CD4-positive, CD25-positive, alpha-beta regulatory T cell (primary cell): ENCODE measurements around the gene UXS1. TPM values are rescaled to one million over a fixed set of nuclear protein-coding genes. Genes with fewer than 3 reads are reported as not detected.

Source experiments
- ATAC-seq, 2 donors: fragments of 150-1000 bp; cut with Tn5 transposase; one replicate each; pipeline ENCODE4 v1.10.0; 2021; ENCODE audit warnings: low read depth in 2 of 2, moderate number of reproducible peaks in 2 of 2, moderate library complexity in 1 of 2
- DNase-seq, 3 donors: peaks; one replicate each; pipeline versions ENCODE4 v3.0.0 to v3.0.0-alpha.2; 2012 to 2022; ENCODE audit warnings: mixed read lengths in 1 of 3
- H3K27ac ChIP-seq: one replicate; pipeline ENCODE4 v1.7.0; 2013; ENCODE audit warnings: mild to moderate bottlenecking, low read length; ENCODE audit not compliant: insufficient read depth, poor library complexity, severe bottlenecking
- H3K27me3 ChIP-seq: one replicate; pipeline ENCODE4 v1.7.0; 2013; ENCODE audit warnings: low read length; ENCODE audit not compliant: control insufficient read depth, insufficient read depth
- H3K36me3 ChIP-seq: one replicate; pipeline ENCODE4 v1.7.0; 2013; ENCODE audit warnings: mild to moderate bottlenecking, low read length, moderate library complexity; ENCODE audit not compliant: control insufficient read depth, insufficient read depth
- H3K4me1 ChIP-seq: 2 replicates; pipeline ENCODE4 v1.7.0; 2013; ENCODE audit warnings: mild to moderate bottlenecking, low read length; ENCODE audit not compliant: insufficient read depth, control insufficient read depth, poor library complexity, severe bottlenecking
- H3K4me3 ChIP-seq: one replicate; pipeline ENCODE4 v1.7.0; 2013; ENCODE audit warnings: low read depth, mild to moderate bottlenecking, low read length, moderate library complexity
- H3K9me3 ChIP-seq, 2 experiments: 1 replicate in 1 of 2; 2 replicates in 1 of 2; pipeline ENCODE4 v1.7.0; 2013; ENCODE audit warnings: low read length in 2 of 2, mild to moderate bottlenecking in 1 of 2, moderate library complexity in 1 of 2; ENCODE audit not compliant: control insufficient read depth in 2 of 2
- H3K27ac Mint-ChIP-seq, 3 donors: one replicate each; pipeline ENCODE4 v1.8.0; 2020 to 2022; ENCODE audit warnings: mild to moderate bottlenecking in 3 of 3, mixed read lengths in 3 of 3, moderate library complexity in 2 of 3
- H3K27me3 Mint-ChIP-seq: one replicate; pipeline ENCODE4 v1.8.0; 2022; ENCODE audit warnings: mild to moderate bottlenecking, mixed read lengths
- H3K36me3 Mint-ChIP-seq: one replicate; pipeline ENCODE4 v1.8.0; 2020; ENCODE audit warnings: mixed read lengths
- H3K4me1 Mint-ChIP-seq, 4 donors: one replicate each; pipeline ENCODE4 v1.8.0; 2020 to 2022; ENCODE audit warnings: mixed read lengths in 4 of 4, mild to moderate bottlenecking in 1 of 4
- H3K4me3 Mint-ChIP-seq, 4 donors: one replicate each; pipeline ENCODE4 v1.8.0; 2020 to 2022; ENCODE audit warnings: mild to moderate bottlenecking in 4 of 4, mixed read lengths in 4 of 4, moderate library complexity in 3 of 4
- H3K9me3 Mint-ChIP-seq, 7 donors: one replicate each; pipeline ENCODE4 v1.8.0; 2020 to 2022; ENCODE audit warnings: mixed read lengths in 7 of 7, mild to moderate bottlenecking in 3 of 7, moderate library complexity in 2 of 7
- polyA plus RNA-seq, 4 donors: library from polyadenylated mRNA; unstranded; fragments of 300-500 nt; fragmentation: Illumina TruSeq; gene quantifications; one replicate each; pipeline ENCODE4 v1.2.3, GENCODE V29; 2021
- total RNA-seq: library from RNA; stranded (reverse); gene quantifications from one replicate; pipeline ENCODE4 v1.2.3, GENCODE V29; 2022

Gene UXS1
- total and polyA plus RNA-seq, 5 donors from 2014 or later: 83.3 to 162 (median 113) TPM

- H3K4me3 Mint-ChIP-seq: no peak overlapping the region
- H3K27ac Mint-ChIP-seq: no peak overlapping the region
- peaks cover 4% of the 10 kb centered on the region for H3K36me3 Mint-ChIP-seq
- Histone ChIP-seq H3K4me1 (peaks cover 8% of the 10 kb centered on the region), H3K36me3 (no peaks in the 10 kb centered on the region), H3K27ac (no peak overlapping the region), H3K4me3 (no peak overlapping the region), H3K9me3 (no peaks in the 10 kb centered on the region), H3K27me3 (peaks cover 5% of the 10 kb centered on the region)
- no peaks in the 10 kb centered on the region for H3K9me3 Mint-ChIP-seq
- H3K27me3 Mint-ChIP-seq: peaks cover 56% of the 10 kb centered on the region
- H3K4me1 Mint-ChIP-seq: peaks cover 4 to 16% (median 13%) of the 10 kb centered on the region in 4 donors
- DNase-seq: no peak
- no peak for ATAC-seq
Measured at GRCh38 chr2:106068451-106068850, 125.7 kb downstream of the UXS1 start.

- Mint-ChIP-seq H3K4me3 (peak overlapping the region in 3 of 4 donors; percentile 33 to 78 (median 76)), H3K9me3 (no peaks in the 10 kb centered on the region), H3K27ac (peak overlapping the region in 2 of 3 donors; percentile 55 to 78), H3K27me3 (peaks cover 48% of the 10 kb centered on the region), H3K4me1 (peaks cover 4 to 16% (median 12%) of the 10 kb centered on the region in 4 donors), H3K36me3 (peaks cover 4% of the 10 kb centered on the region)
- H3K4me3 ChIP-seq: no peak overlapping the region
- H3K36me3 ChIP-seq: no peaks in the 10 kb centered on the region
- H3K4me1 ChIP-seq: peaks cover 8% of the 10 kb centered on the region
- no peak for DNase-seq
- H3K9me3 ChIP-seq: no peaks in the 10 kb centered on the region
- no peak for ATAC-seq
- peaks cover 5% of the 10 kb centered on the region for H3K27me3 ChIP-seq
- H3K27ac ChIP-seq: no peak overlapping the region
Measured at GRCh38 chr2:106065983-106066820, 127.9 kb downstream of the UXS1 start.

GRCh38 chr2:106065268-106065982 is 128.7 kb downstream of the UXS1 start:
- peaks cover 4 to 16% (median 12%) of the 10 kb centered on the region in 4 donors for H3K4me1 Mint-ChIP-seq
- no peak overlapping the region for H3K4me3 ChIP-seq

GRCh38 chr2:106063181-106063580 is 130.9 kb downstream of the UXS1 start:
- Mint-ChIP-seq H3K36me3 (peaks cover 4% of the 10 kb centered on the region), H3K4me3 (no peak overlapping the region), H3K9me3 (no peaks in the 10 kb centered on the region), H3K27me3 (peaks cover 34% of the 10 kb centered on the region), H3K4me1 (peaks cover 16 to 32% (median 22%) of the 10 kb centered on the region in 4 donors), H3K27ac (no peak overlapping the region)
- no peak overlapping the region for H3K27ac ChIP-seq
- no peak overlapping the region for H3K4me3 ChIP-seq
- H3K36me3 ChIP-seq: no peaks in the 10 kb centered on the region
- H3K27me3 ChIP-seq: peaks cover 5% of the 10 kb centered on the region
- ATAC-seq: no peak
- no peak for DNase-seq
- H3K9me3 ChIP-seq: no peaks in the 10 kb centered on the region
- peaks cover 19% of the 10 kb centered on the region for H3K4me1 ChIP-seq

More at GRCh38 chr2:106065268-106065982, 128.7 kb downstream of the UXS1 start:
- H3K36me3 Mint-ChIP-seq: peaks cover 4% of the 10 kb centered on the region
- no peak overlapping the region for H3K27ac ChIP-seq
- H3K27ac Mint-ChIP-seq: peak overlapping the region in 1 of 3 donors; percentile 78
- no peaks in the 10 kb centered on the region for H3K9me3 Mint-ChIP-seq
- ATAC-seq (peak; percentile 39 to 40), DNase-seq (peak in 1 of 3 donors; percentile 21)
- H3K4me3 Mint-ChIP-seq: peak overlapping the region in 3 of 4 donors; percentile 33 to 78 (median 76)
- peaks cover 5% of the 10 kb centered on the region for H3K27me3 ChIP-seq
- H3K9me3 ChIP-seq: no peaks in the 10 kb centered on the region
- no peaks in the 10 kb centered on the region for H3K36me3 ChIP-seq
- H3K4me1 ChIP-seq: peaks cover 8% of the 10 kb centered on the region
- H3K27me3 Mint-ChIP-seq: peaks cover 48% of the 10 kb centered on the region

GRCh38 chr2:106062627-106063026 is 131.5 kb downstream of the UXS1 start:
- DNase-seq (no peak), ATAC-seq (no peak)
- Histone ChIP-seq H3K4me3 (no peak overlapping the region), H3K4me1 (peaks cover 25% of the 10 kb centered on the region), H3K27me3 (peaks cover 5% of the 10 kb centered on the region), H3K27ac (no peak overlapping the region), H3K9me3 (no peaks in the 10 kb centered on the region), H3K36me3 (no peaks in the 10 kb centered on the region)
- Mint-ChIP-seq H3K4me1 (peaks cover 15 to 37% (median 23%) of the 10 kb centered on the region in 4 donors), H3K4me3 (no peak overlapping the region), H3K27me3 (peaks cover 30% of the 10 kb centered on the region), H3K27ac (no peak overlapping the region), H3K9me3 (no peaks in the 10 kb centered on the region), H3K36me3 (peaks cover 4% of the 10 kb centered on the region)

- H3K27me3 Mint-ChIP-seq: peaks cover 30% of the 10 kb centered on the region
- peaks cover 33% of the 10 kb centered on the region for H3K4me1 ChIP-seq
- no peak overlapping the region for H3K27ac ChIP-seq
- peaks cover 23 to 45% (median 30%) of the 10 kb centered on the region in 4 donors for H3K4me1 Mint-ChIP-seq
- peaks cover 4% of the 10 kb centered on the region for H3K36me3 Mint-ChIP-seq
- no peak overlapping the region for H3K4me3 Mint-ChIP-seq
- H3K27ac Mint-ChIP-seq: no peak overlapping the region
- no peak overlapping the region for H3K4me3 ChIP-seq
- no peaks in the 10 kb centered on the region for H3K9me3 ChIP-seq
- no peaks in the 10 kb centered on the region for H3K9me3 Mint-ChIP-seq
- no peak for DNase-seq
- ATAC-seq: no peak
- no peaks in the 10 kb centered on the region for H3K36me3 ChIP-seq
- H3K27me3 ChIP-seq: peaks cover 5% of the 10 kb centered on the region
Measured at GRCh38 chr2:106061611-106062349, 132.3 kb downstream of the UXS1 start.

GRCh38 chr2:106059416-106060065 is 134.6 kb downstream of the UXS1 start:
- Mint-ChIP-seq H3K36me3 (no peaks in the 10 kb centered on the region), H3K27me3 (peaks cover 11% of the 10 kb centered on the region), H3K27ac (peak overlapping the region in 2 of 3 donors; percentile 42 to 91), H3K4me1 (peaks cover 23 to 54% (median 38%) of the 10 kb centered on the region in 4 donors), H3K4me3 (peak overlapping the region in 2 of 4 donors; percentile 46 to 61), H3K9me3 (peaks cover 0 to 1% (median 0%) of the 10 kb centered on the region in 7 donors)
- Histone ChIP-seq H3K4me1 (peaks cover 31% of the 10 kb centered on the region), H3K36me3 (no peaks in the 10 kb centered on the region), H3K27ac (no peak overlapping the region), H3K27me3 (no peaks in the 10 kb centered on the region), H3K9me3 (no peaks in the 10 kb centered on the region), H3K4me3 (no peak overlapping the region)
- DNase-seq (no peak), ATAC-seq (no peak)
